GM12878 (cell line): ENCODE results near the gene UHRF2. TPM values are rescaled to one million over a fixed set of nuclear protein-coding genes. Genes with fewer than 3 reads are reported as not detected.

ENCODE experiments used
- ATAC-seq: fragments of 200-7000 bp; cut with Tn5 transposase; 3 replicates; pipeline ENCODE4 v1.9.1; 2020; ENCODE audit warnings: mild to moderate bottlenecking, moderate library complexity
- BruUV-seq: library from RNA; stranded (reverse); fragments of 400-500 nt; replicated peaks from 2 replicates; lab custom pipeline; 2021; lab: Mats Ljungman, UMichigan
- CTCF ChIA-PET: fragments of 300-600 bp; sonication (Branson Sonifier 250); formaldehyde crosslinking; extraction: SDS; loops from one replicate; lab custom pipeline; 2021; ENCODE audit warnings: inconsistent platforms; lab: Yijun Ruan, JAX
- POLR2A ChIA-PET: fragments of 350-600 bp; formaldehyde crosslinking; extraction: SDS; loops from one replicate; lab custom pipeline; 2021; ENCODE audit warnings: inconsistent platforms; lab: Charles Lee
- RAD21 ChIA-PET: fragments of 300-600 bp; sonication (Branson Sonifier 250); formaldehyde crosslinking; loops from one replicate; lab custom pipeline; 2023; ENCODE audit warnings: antibody characterized with exemption; ENCODE audit not compliant: unreplicated experiment; lab: Charles Lee
- SMC1A ChIA-PET: fragments of 300-600 bp; sonication (Branson Sonifier 250); formaldehyde crosslinking; loops from one replicate; lab custom pipeline; 2023; ENCODE audit not compliant: unreplicated experiment, uncharacterized antibody; lab: Charles Lee
- DNase-seq: peaks from one replicate; pipeline ENCODE4 v3.0.0-alpha.2; 2011; ENCODE audit warnings: low read depth, low spot score
- FAIRE-seq: peaks from 3 replicates; lab custom pipeline; 2011; peaks lifted over from hg19 to GRCh38; lab: Jason Lieb, UNC
- H2AFZ ChIP-seq: 2 replicates; pipeline ENCODE4 v1.6.0; 2011; ENCODE audit warnings: low read depth, low read length, control low read depth; ENCODE audit not compliant: control insufficient read depth
- H3K27ac ChIP-seq: 2 replicates; pipeline ENCODE4 v1.5.1; 2011; ENCODE audit warnings: control low read depth; ENCODE audit not compliant: control insufficient read depth, insufficient read depth
- H3K27me3 ChIP-seq, 2 experiments: replicated peaks in 1 of 2; 2 replicates each; pipeline versions ENCODE4 v1.6.0 to v1.6.1; 2011; ENCODE audit warnings: low read length in 1 of 2; ENCODE audit not compliant: control insufficient read depth in 2 of 2, insufficient read depth in 2 of 2
- H3K36me3 ChIP-seq, 2 experiments: 2 replicates each; pipeline ENCODE4 v1.5.1; 2011; ENCODE audit warnings: low read length in 1 of 2; ENCODE audit not compliant: control insufficient read depth in 2 of 2, insufficient read depth in 2 of 2
- H3K4me1 ChIP-seq: 2 replicates; pipeline ENCODE4 v1.6.1; 2011; ENCODE audit warnings: mild to moderate bottlenecking, low read length, moderate library complexity, mixed read lengths; ENCODE audit not compliant: control insufficient read depth, insufficient read depth
- H3K4me2 ChIP-seq: 2 replicates; pipeline ENCODE4 v1.6.0; 2011; ENCODE audit warnings: control low read depth; ENCODE audit not compliant: control insufficient read depth, insufficient read depth
- H3K4me3 ChIP-seq: fragments of 200-600 bp; sonication (generic); 2 replicates; pipeline ENCODE4 v1.5.1; 2016
- H3K79me2 ChIP-seq: 2 replicates; pipeline ENCODE4 v1.6.0; 2011; ENCODE audit warnings: low read length; ENCODE audit not compliant: control insufficient read depth, insufficient read depth
- H3K9ac ChIP-seq: 2 replicates; pipeline ENCODE4 v1.8.0; 2011; ENCODE audit warnings: low read length, control low read depth, mixed read lengths; ENCODE audit not compliant: control insufficient read depth, insufficient read depth
- H3K9me3 ChIP-seq: replicated peaks from 3 replicates; pipeline ENCODE4 v1.5.1; 2011; ENCODE audit warnings: mild to moderate bottlenecking, low read length; ENCODE audit not compliant: control insufficient read depth, insufficient read depth
- H4K20me1 ChIP-seq: 2 replicates; pipeline ENCODE4 v1.6.0; 2011; ENCODE audit not compliant: control insufficient read depth, insufficient read depth
- FOXK2 ChIP-seq: fragments of 450-650 bp; IDR thresholded peaks from 2 replicates; pipeline ENCODE4 v1.6.1; 2017; ENCODE audit warnings: mild to moderate bottlenecking, moderate library complexity
- IKZF1 ChIP-seq: fragments of 450-650 bp; conservative IDR thresholded peaks from 2 replicates; pipeline ENCODE4 v1.6.1; 2017; ENCODE audit warnings: antibody characterized with exemption, mild to moderate bottlenecking
- NFIC ChIP-seq: IDR thresholded peaks from 2 replicates; pipeline ENCODE4 v1.6.1; 2012; ENCODE audit warnings: low read depth, mild to moderate bottlenecking, inconsistent platforms, low read length, moderate library complexity
- POLR2AphosphoS2 ChIP-seq: IDR thresholded peaks from 2 replicates; pipeline ENCODE4 v1.6.1; 2011; ENCODE audit warnings: low read depth, mild to moderate bottlenecking, low read length, improper control_type of control experiment, moderate library complexity
- POLR2AphosphoS5 ChIP-seq: IDR thresholded peaks from 2 replicates; pipeline ENCODE4 v1.6.1; 2011; ENCODE audit warnings: mild to moderate bottlenecking, low read length, inconsistent platforms
- RAD51 ChIP-seq: fragments of 450-650 bp; IDR thresholded peaks from 2 replicates; pipeline ENCODE4 v1.6.1; 2016; ENCODE audit warnings: moderate library complexity, mild to moderate bottlenecking, inconsistent platforms
- RCOR1 ChIP-seq: conservative IDR thresholded peaks from 2 replicates; pipeline ENCODE4 v1.6.1; 2012; ENCODE audit warnings: low read depth, low read length, improper control_type of control experiment
- RUNX3 ChIP-seq: IDR thresholded peaks from 2 replicates; pipeline ENCODE4 v1.6.1; 2012; ENCODE audit warnings: low read length, inconsistent platforms
- SMAD1 ChIP-seq: fragments of 450-650 bp; IDR thresholded peaks from 2 replicates; pipeline ENCODE4 v1.6.1; 2018; ENCODE audit warnings: mild to moderate bottlenecking, low read depth; ENCODE audit not compliant: partially characterized antibody
- SPI1 ChIP-seq: IDR thresholded peaks from 2 replicates; pipeline ENCODE4 v1.6.1; 2011; ENCODE audit warnings: low read depth, mild to moderate bottlenecking, low read length, moderate library complexity, borderline replicate concordance; ENCODE audit not compliant: insufficient read depth
- YY1 ChIP-seq: IDR thresholded peaks from 2 replicates; pipeline ENCODE4 v1.6.1; 2011; ENCODE audit warnings: low read depth, mild to moderate bottlenecking, low read length
- WGBS: methylation state at CpG from one replicate; pipeline ENCODE4 v1.1.6; 2016; ENCODE audit warnings: low lambda C conversion rate; ENCODE audit not compliant: insufficient replicate concordance, insufficient coverage; ENCODE audit errors: missing lambda C conversion rate; 5-methylcytosine and 5-hydroxymethylcytosine counted together
- in situ Hi-C: fragments of 300-500 bp; cut with MboI; formaldehyde crosslinking; loops from 9 replicates; pipeline ENCODE4 v1.14.3; 2018; ENCODE audit warnings: mixed read lengths
- intact Hi-C: fragments of 100-400 bp; cut with micrococcal nuclease; formaldehyde crosslinking; loops from one replicate; pipeline ENCODE4 v1.14.2; 2022; ENCODE audit not compliant: unreplicated experiment
- polyA plus RNA-seq, 11 experiments: library from polyadenylated mRNA; depleted of rRNA in 4 of 11; unstranded in 6 of 11; stranded (reverse) in 5 of 11; fragments of >200 nt; fragmentation: Nextera tagmentation in 4 of 11; fragmentation: Illumina TruSeq in 1 of 11; extraction: Ambion mirVana in 4 of 11; extraction: Trizol in 1 of 11; gene quantifications; 1 replicate in 1 of 11; 2 replicates in 10 of 11; pipeline versions ENCODE4 v1.2.1 to v1.2.3, GENCODE V29; 2011 to 2016; ENCODE audit warnings: inconsistent platforms in 2 of 11, missing spikeins in 2 of 11, low read depth in 1 of 11
- total RNA-seq, 4 experiments: library from RNA; depleted of rRNA in 3 of 4; stranded (reverse); fragments of >200 nt in 3 of 4; fragmentation: Illumina TruSeq in 1 of 4; extraction: Trizol in 1 of 4; gene quantifications; 2 replicates each; pipeline versions ENCODE4 v1.2.1 to v1.2.3, GENCODE V29; 2013 to 2021
- TF ChIP-seq, protein P1 (sequence below): fragments of 450-650 bp; IDR thresholded peaks from 2 replicates; pipeline ENCODE4 v1.6.1; 2016; ENCODE audit warnings: mild to moderate bottlenecking, moderate library complexity, borderline replicate concordance

UHRF2 gene
- total and polyA plus RNA-seq, 10 of the 15 experiments (the other 5 are each of a cell fraction or from before 2014, with no cell fraction given): 11.2 to 95.8 (median 43.1) TPM

DNA sequence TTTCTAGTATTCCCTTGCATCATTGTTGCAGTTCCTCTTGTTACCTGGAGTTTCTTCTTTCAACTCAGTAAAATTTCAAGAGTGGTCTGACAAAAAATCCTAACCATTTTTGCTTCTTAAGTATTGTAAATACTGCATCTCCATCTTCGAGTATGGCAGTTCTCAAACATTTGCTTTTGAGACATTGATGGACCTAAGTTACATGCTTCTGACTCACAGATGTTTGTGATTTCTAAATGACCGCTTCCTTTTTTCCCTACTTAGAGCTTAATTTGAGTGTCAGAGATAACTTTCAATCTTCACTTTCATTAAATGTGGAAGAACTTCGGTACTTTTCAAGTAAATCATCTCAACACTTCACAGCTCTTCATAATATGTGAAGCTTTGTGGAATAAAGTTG is 4.2 kb downstream of the UHRF2 start:
- Histone ChIP-seq H3K9ac (0 out of 2 replicates have a peak overlapping the region, but pooled peaks have one; percentile 1), H2AFZ (no peak overlapping the region), H3K9me3 (no peaks in the 10 kb centered on the region; the same call in 2 of the 3 replicates), H3K79me2 (peaks cover 90% of the 10 kb centered on the region), H3K27ac (peak overlapping the region; percentile 43), H3K36me3 (peaks cover 0 to 14% of the 10 kb centered on the region in 2 experiments; a peak in 1 of 4 replicates), H3K4me2 (peak overlapping the region; percentile 80), H3K4me3 (peak overlapping the region; percentile 55), H4K20me1 (no peaks in the 10 kb centered on the region), H3K27me3 (no peaks in the 10 kb centered on the region), H3K4me1 (peaks cover 7% of the 10 kb centered on the region; the same call in 1 of the 2 replicates)
- ChIA-PET POLR2A (interaction anchor here (1.1 to 1.4 kb wide), 3 partner anchors 9 to 32 kb away, joined by 3 to 10 read pairs (median 4); no protein-coding TSS in a partner anchor), CTCF (interaction anchor here (1.4 to 1.6 kb wide), 3 partner anchors 14 to 182 kb away, joined by 5 to 7 read pairs (median 6); no protein-coding TSS in a partner anchor), RAD21 (interaction anchor here (0.6 to 1.4 kb wide), 7 partner anchors 9 to 62 kb away, joined by 3 to 10 read pairs (median 3); no protein-coding TSS in a partner anchor), SMC1A (interaction anchor here (0.9 to 4.7 kb wide), 11 partner anchors 12 to 234 kb away, joined by 3 to 48 read pairs (median 4); no protein-coding TSS in a partner anchor)
- intact Hi-C loops: no loop called here
- no TSS peak for BruUV-seq
- ATAC-seq: no peak
- 0% methylated on average over 3 of the region's 3 CpGs for WGBS
- DNase-seq: no peak
- in situ Hi-C loops: loop anchor here (10.0 kb wide), 1 partner anchor 268 kb away; no protein-coding TSS in a partner anchor
- FAIRE-seq: peak; percentile 38
- TF ChIP-seq FOXK2: no peak
- TF ChIP-seq RUNX3: 0 out of 2 replicates have a peak, but pooled peaks have one; percentile 4
- TF ChIP-seq NFIC: no peak
- TF ChIP-seq POLR2AphosphoS2: no peak
- peak; percentile 73 for TF ChIP-seq SPI1

DNA sequence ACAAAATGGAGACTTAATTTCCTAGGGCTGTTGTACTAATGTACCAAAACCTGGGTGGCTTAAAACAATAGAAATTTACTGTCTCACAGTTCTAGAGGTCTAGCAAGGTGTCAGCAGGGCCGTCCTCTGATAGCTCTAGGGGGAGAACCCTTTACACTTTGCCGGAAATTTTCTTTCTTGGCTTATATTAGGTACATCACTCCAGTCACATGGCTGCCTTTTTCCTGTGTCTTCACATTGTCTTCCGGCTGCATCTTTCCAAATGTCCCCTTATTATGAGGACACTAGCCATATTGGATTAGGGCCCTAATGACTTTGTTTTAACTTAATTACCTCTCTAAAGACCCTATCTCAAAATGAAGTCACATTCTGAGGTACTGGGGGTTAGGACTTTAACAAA is 5.8 kb downstream of the UHRF2 start:
- no peak overlapping the region for H3K9ac ChIP-seq
- ChIA-PET RAD21 (interaction anchor here (1.2 to 1.4 kb wide), 3 partner anchors 10 to 157 kb away, joined by 3 to 7 read pairs (median 4); no protein-coding TSS in a partner anchor), SMC1A (interaction anchor here (0.7 to 4.7 kb wide), 6 partner anchors 10 to 156 kb away, joined by 3 to 48 read pairs (median 4); no protein-coding TSS in a partner anchor), POLR2A (interaction anchor here (0.7 to 0.8 kb wide), 2 partner anchors 15 to 209 kb away, joined by 3 to 4 read pairs; no protein-coding TSS in a partner anchor), CTCF (interaction anchor here (1.0 to 1.4 kb wide), 4 partner anchors 15 to 149 kb away, joined by 3 to 4 read pairs (median 4); no protein-coding TSS in a partner anchor)
- in situ Hi-C loops (loop anchor here (10.0 kb wide), 1 partner anchor 266 kb away; no protein-coding TSS in a partner anchor), intact Hi-C loops (no loop called here)
- H3K4me3 ChIP-seq: peak overlapping the region; percentile 55
- H3K4me2 ChIP-seq: peak overlapping the region; percentile 80
- 8% methylated on average over 3 of the region's 3 CpGs for WGBS
- peaks cover 93% of the 10 kb centered on the region for H3K79me2 ChIP-seq
- H2AFZ ChIP-seq: no peak overlapping the region
- H3K9me3 ChIP-seq: no peaks in the 10 kb centered on the region; the same call in 2 of the 3 replicates
- H3K27ac ChIP-seq: peak overlapping the region; percentile 43
- DNase-seq (no peak), ATAC-seq (peak; percentile 60), FAIRE-seq (no peak)
- peaks cover 5% of the 10 kb centered on the region; the same call in 1 of the 2 replicates for H3K4me1 ChIP-seq
- no peaks in the 10 kb centered on the region for H4K20me1 ChIP-seq
- H3K27me3 ChIP-seq: no peaks in the 10 kb centered on the region
- peaks cover 0 to 14% of the 10 kb centered on the region in 2 experiments; a peak in 1 of 4 replicates for H3K36me3 ChIP-seq
- no TSS peak for BruUV-seq
- TF ChIP-seq, protein P1, sequence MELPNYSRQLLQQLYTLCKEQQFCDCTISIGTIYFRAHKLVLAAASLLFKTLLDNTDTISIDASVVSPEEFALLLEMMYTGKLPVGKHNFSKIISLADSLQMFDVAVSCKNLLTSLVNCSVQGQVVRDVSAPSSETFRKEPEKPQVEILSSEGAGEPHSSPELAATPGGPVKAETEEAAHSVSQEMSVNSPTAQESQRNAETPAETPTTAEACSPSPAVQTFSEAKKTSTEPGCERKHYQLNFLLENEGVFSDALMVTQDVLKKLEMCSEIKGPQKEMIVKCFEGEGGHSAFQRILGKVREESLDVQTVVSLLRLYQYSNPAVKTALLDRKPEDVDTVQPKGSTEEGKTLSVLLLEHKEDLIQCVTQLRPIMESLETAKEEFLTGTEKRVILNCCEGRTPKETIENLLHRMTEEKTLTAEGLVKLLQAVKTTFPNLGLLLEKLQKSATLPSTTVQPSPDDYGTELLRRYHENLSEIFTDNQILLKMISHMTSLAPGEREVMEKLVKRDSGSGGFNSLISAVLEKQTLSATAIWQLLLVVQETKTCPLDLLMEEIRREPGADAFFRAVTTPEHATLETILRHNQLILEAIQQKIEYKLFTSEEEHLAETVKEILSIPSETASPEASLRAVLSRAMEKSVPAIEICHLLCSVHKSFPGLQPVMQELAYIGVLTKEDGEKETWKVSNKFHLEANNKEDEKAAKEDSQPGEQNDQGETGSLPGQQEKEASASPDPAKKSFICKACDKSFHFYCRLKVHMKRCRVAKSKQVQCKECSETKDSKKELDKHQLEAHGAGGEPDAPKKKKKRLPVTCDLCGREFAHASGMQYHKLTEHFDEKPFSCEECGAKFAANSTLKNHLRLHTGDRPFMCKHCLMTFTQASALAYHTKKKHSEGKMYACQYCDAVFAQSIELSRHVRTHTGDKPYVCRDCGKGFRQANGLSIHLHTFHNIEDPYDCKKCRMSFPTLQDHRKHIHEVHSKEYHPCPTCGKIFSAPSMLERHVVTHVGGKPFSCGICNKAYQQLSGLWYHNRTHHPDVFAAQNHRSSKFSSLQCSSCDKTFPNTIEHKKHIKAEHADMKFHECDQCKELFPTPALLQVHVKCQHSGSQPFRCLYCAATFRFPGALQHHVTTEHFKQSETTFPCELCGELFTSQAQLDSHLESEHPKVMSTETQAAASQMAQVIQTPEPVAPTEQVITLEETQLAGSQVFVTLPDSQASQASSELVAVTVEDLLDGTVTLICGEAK: peak; percentile 65; the same call in 1 of the 2 replicates
- TF ChIP-seq RAD51 (peak; percentile 70; the same call in 1 of the 2 replicates), SMAD1 (no peak), YY1 (peak; percentile 78; the same call in 1 of the 2 replicates), POLR2AphosphoS5 (peak; percentile 34; the same call in 1 of the 2 replicates), RCOR1 (no peak), IKZF1 (peak; percentile 28; the same call in 1 of the 2 replicates)
